ENCODE data around the gene SPRED2.

DNA sequence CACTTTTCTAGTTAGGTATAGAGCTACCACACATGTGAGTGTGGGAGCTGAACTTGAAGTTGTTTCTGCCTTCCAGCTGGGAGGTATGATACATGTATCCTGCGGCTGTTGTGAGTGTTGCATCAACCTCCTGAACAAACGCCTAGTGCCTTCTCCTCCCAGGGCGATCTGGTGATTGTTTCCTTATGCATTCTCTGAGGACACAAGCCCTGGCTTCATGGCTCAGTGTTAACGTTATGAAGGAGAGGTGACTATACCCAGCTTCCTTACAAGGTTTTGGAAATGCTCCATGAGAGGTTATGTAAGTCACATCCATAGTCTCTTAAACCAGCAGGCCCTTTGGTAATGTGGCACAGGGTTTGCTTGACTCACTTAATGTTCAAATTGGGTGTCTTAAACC lies 64.9 kb downstream of the SPRED2 start:
- TF ChIP-seq, protein P1, sequence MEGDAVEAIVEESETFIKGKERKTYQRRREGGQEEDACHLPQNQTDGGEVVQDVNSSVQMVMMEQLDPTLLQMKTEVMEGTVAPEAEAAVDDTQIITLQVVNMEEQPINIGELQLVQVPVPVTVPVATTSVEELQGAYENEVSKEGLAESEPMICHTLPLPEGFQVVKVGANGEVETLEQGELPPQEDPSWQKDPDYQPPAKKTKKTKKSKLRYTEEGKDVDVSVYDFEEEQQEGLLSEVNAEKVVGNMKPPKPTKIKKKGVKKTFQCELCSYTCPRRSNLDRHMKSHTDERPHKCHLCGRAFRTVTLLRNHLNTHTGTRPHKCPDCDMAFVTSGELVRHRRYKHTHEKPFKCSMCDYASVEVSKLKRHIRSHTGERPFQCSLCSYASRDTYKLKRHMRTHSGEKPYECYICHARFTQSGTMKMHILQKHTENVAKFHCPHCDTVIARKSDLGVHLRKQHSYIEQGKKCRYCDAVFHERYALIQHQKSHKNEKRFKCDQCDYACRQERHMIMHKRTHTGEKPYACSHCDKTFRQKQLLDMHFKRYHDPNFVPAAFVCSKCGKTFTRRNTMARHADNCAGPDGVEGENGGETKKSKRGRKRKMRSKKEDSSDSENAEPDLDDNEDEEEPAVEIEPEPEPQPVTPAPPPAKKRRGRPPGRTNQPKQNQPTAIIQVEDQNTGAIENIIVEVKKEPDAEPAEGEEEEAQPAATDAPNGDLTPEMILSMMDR (IDR thresholded peaks at IDR 0.05) = no peak
- no peak for TF ChIP-seq POLR2A (IDR thresholded peaks at IDR 0.05)

Data from testis (tissue), 2 donors.